ENCODE data around the gene PHC2.

Gene PHC2

GRCh38 chr1:33363470-33363861 is 67.4 kb downstream of the PHC2 start:
- Mint-ChIP-seq H3K36me3 (no peaks in the 10 kb centered on the region), H3K9me3 (no peaks in the 10 kb centered on the region), H3K27ac (no peak overlapping the region), H3K4me3 (no peak overlapping the region), H3K4me1 (no peaks in the 10 kb centered on the region), H3K27me3 (no peaks in the 10 kb centered on the region)

- H3K27ac Mint-ChIP-seq = no peak overlapping the region
- no peaks in the 10 kb centered on the region for H3K9me3 Mint-ChIP-seq
- no peak overlapping the region for H3K4me3 Mint-ChIP-seq
- no peaks in the 10 kb centered on the region for H3K36me3 Mint-ChIP-seq
- H3K4me1 Mint-ChIP-seq = no peaks in the 10 kb centered on the region
- no peaks in the 10 kb centered on the region for H3K27me3 Mint-ChIP-seq
These were observed 67.9 kb downstream of the PHC2 start for GRCh38 chr1:33363021-33363420.

GRCh38 chr1:33361532-33362235 is 69.2 kb downstream of the PHC2 start:
- Mint-ChIP-seq H3K36me3 (no peaks in the 10 kb centered on the region), H3K27ac (no peak overlapping the region), H3K4me1 (no peaks in the 10 kb centered on the region), H3K9me3 (no peaks in the 10 kb centered on the region), H3K27me3 (no peaks in the 10 kb centered on the region), H3K4me3 (no peak overlapping the region)

- Mint-ChIP-seq H3K4me1 (no peaks in the 10 kb centered on the region), H3K27me3 (no peaks in the 10 kb centered on the region), H3K4me3 (no peak overlapping the region), H3K36me3 (no peaks in the 10 kb centered on the region), H3K9me3 (no peaks in the 10 kb centered on the region), H3K27ac (no peak overlapping the region)
These were observed 70.5 kb downstream of the PHC2 start for GRCh38 chr1:33360367-33360766.

GRCh38 chr1:33359931-33360330 is 71.0 kb downstream of the PHC2 start:
- H3K4me1 Mint-ChIP-seq = no peaks in the 10 kb centered on the region
- no peak overlapping the region for H3K27ac Mint-ChIP-seq
- H3K4me3 Mint-ChIP-seq = no peak overlapping the region
- no peaks in the 10 kb centered on the region for H3K27me3 Mint-ChIP-seq
- H3K36me3 Mint-ChIP-seq = no peaks in the 10 kb centered on the region
- no peaks in the 10 kb centered on the region for H3K9me3 Mint-ChIP-seq

GRCh38 chr1:33358795-33359503 is 71.9 kb downstream of the PHC2 start:
- no peaks in the 10 kb centered on the region for H3K36me3 Mint-ChIP-seq
- no peaks in the 10 kb centered on the region for H3K9me3 Mint-ChIP-seq
- no peaks in the 10 kb centered on the region for H3K4me1 Mint-ChIP-seq
- H3K27ac Mint-ChIP-seq = no peak overlapping the region
- no peak overlapping the region for H3K4me3 Mint-ChIP-seq
- no peaks in the 10 kb centered on the region for H3K27me3 Mint-ChIP-seq

GRCh38 chr1:33358114-33358794 is 72.6 kb downstream of the PHC2 start:
- Mint-ChIP-seq H3K9me3 (no peaks in the 10 kb centered on the region), H3K36me3 (no peaks in the 10 kb centered on the region), H3K4me3 (no peak overlapping the region), H3K27me3 (no peaks in the 10 kb centered on the region), H3K4me1 (no peaks in the 10 kb centered on the region), H3K27ac (no peak overlapping the region)

- no peak overlapping the region for H3K27ac Mint-ChIP-seq
- no peaks in the 10 kb centered on the region for H3K36me3 Mint-ChIP-seq
- H3K27me3 Mint-ChIP-seq = no peaks in the 10 kb centered on the region
- no peaks in the 10 kb centered on the region for H3K9me3 Mint-ChIP-seq
- H3K4me3 Mint-ChIP-seq = no peak overlapping the region
- no peaks in the 10 kb centered on the region for H3K4me1 Mint-ChIP-seq
These were observed 73.8 kb downstream of the PHC2 start for GRCh38 chr1:33357099-33357498.

- H3K36me3 Mint-ChIP-seq = peaks cover 2% of the 10 kb centered on the region
- no peaks in the 10 kb centered on the region for H3K9me3 Mint-ChIP-seq
These were observed 76.1 kb downstream of the PHC2 start for GRCh38 chr1:33354707-33355316.

GRCh38 chr1:33353531-33353930 is 77.4 kb downstream of the PHC2 start:
- Mint-ChIP-seq H3K9me3 (no peaks in the 10 kb centered on the region), H3K36me3 (peaks cover 2% of the 10 kb centered on the region), H3K4me1 (peaks cover 12% of the 10 kb centered on the region), H3K27me3 (no peaks in the 10 kb centered on the region), H3K27ac (no peak overlapping the region), H3K4me3 (no peak overlapping the region)

More at GRCh38 chr1:33354707-33355316, 76.1 kb downstream of the PHC2 start:
- Mint-ChIP-seq H3K4me1 (peaks cover 10% of the 10 kb centered on the region), H3K4me3 (no peak overlapping the region), H3K27ac (no peak overlapping the region), H3K27me3 (no peaks in the 10 kb centered on the region)

GRCh38 chr1:33351281-33351660 is 79.6 kb downstream of the PHC2 start:
- H3K27me3 Mint-ChIP-seq = no peaks in the 10 kb centered on the region
- H3K4me1 Mint-ChIP-seq = peaks cover 34% of the 10 kb centered on the region
- peak overlapping the region; percentile 64 for H3K4me3 Mint-ChIP-seq
- H3K27ac Mint-ChIP-seq = peak overlapping the region; percentile 89
- H3K36me3 Mint-ChIP-seq = peaks cover 7% of the 10 kb centered on the region
- no peaks in the 10 kb centered on the region for H3K9me3 Mint-ChIP-seq

GRCh38 chr1:33350611-33351280 is 80.1 kb downstream of the PHC2 start:
- Mint-ChIP-seq H3K4me3 (peak overlapping the region; percentile 93), H3K9me3 (no peaks in the 10 kb centered on the region), H3K36me3 (peaks cover 7% of the 10 kb centered on the region), H3K27me3 (no peaks in the 10 kb centered on the region), H3K27ac (peak overlapping the region; percentile 85), H3K4me1 (peaks cover 37% of the 10 kb centered on the region)

- H3K4me1 Mint-ChIP-seq = peaks cover 44% of the 10 kb centered on the region
These were observed 80.9 kb downstream of the PHC2 start for GRCh38 chr1:33349778-33350610.

GRCh38 chr1:33349081-33349759 is 81.7 kb downstream of the PHC2 start:
- H3K4me3 Mint-ChIP-seq = peak overlapping the region; percentile 88
- H3K27me3 Mint-ChIP-seq = no peaks in the 10 kb centered on the region
- no peaks in the 10 kb centered on the region for H3K9me3 Mint-ChIP-seq
- H3K36me3 Mint-ChIP-seq = peaks cover 7% of the 10 kb centered on the region
- peak overlapping the region; percentile 68 for H3K27ac Mint-ChIP-seq
- H3K4me1 Mint-ChIP-seq = peaks cover 49% of the 10 kb centered on the region

More at GRCh38 chr1:33349778-33350610, 80.9 kb downstream of the PHC2 start:
- peaks cover 7% of the 10 kb centered on the region for H3K36me3 Mint-ChIP-seq
- H3K4me3 Mint-ChIP-seq = peak overlapping the region; percentile 93
- H3K9me3 Mint-ChIP-seq = no peaks in the 10 kb centered on the region
- H3K27me3 Mint-ChIP-seq = no peaks in the 10 kb centered on the region
- peak overlapping the region; percentile 76 for H3K27ac Mint-ChIP-seq

Measured in activated naive CD4-positive, alpha-beta T cell treated with anti-CD3 and anti-CD28 coated beads, Interleukin-2, amount 50 U/mL, for 24 hours (primary cell).